Fibroblast of the aortic adventitia (primary cell): Measurements from ENCODE around the gene WNT1. TPM values are rescaled to one million over a fixed set of nuclear protein-coding genes. Genes with fewer than 3 reads are reported as not detected.

ENCODE experiments used
- DNase-seq: peaks from one replicate; pipeline ENCODE4 v3.0.0-alpha.2; 2010; ENCODE audit warnings: low read depth
- H3K4me3 ChIP-seq: 2 replicates; pipeline ENCODE4 v1.5.1; 2011; ENCODE audit warnings: low read depth, mild to moderate bottlenecking, control low read depth, low read length, moderate library complexity
- CTCF ChIP-seq: IDR thresholded peaks from 2 replicates; pipeline ENCODE4 v1.5.1; 2011; ENCODE audit warnings: mild to moderate bottlenecking, low read length, control low read depth, inconsistent platforms; ENCODE audit not compliant: insufficient read depth
- total RNA-seq: library from RNA; depleted of rRNA; stranded (reverse); fragments of >200 nt; gene quantifications from 2 replicates; pipeline ENCODE4 v1.2.3, GENCODE V29; 2012; ENCODE audit warnings: low replicate concordance

Gene WNT1
- total RNA-seq, 1 donor = not detected

- no peak for TF ChIP-seq CTCF
- H3K4me3 ChIP-seq = no peak overlapping the region
- DNase-seq = no peak
Measured at GRCh38 chr12:48966177-48966895, 11.8 kb upstream of the WNT1 start.

- H3K4me3 ChIP-seq = no peak overlapping the region
- no peak for TF ChIP-seq CTCF
- DNase-seq = no peak
Measured at GRCh38 chr12:48967991-48968390, 10.1 kb upstream of the WNT1 start.

- no peak overlapping the region for H3K4me3 ChIP-seq
- TF ChIP-seq CTCF = no peak
- no peak for DNase-seq
Measured at GRCh38 chr12:48968467-48968866, 9.7 kb upstream of the WNT1 start.

DNA sequence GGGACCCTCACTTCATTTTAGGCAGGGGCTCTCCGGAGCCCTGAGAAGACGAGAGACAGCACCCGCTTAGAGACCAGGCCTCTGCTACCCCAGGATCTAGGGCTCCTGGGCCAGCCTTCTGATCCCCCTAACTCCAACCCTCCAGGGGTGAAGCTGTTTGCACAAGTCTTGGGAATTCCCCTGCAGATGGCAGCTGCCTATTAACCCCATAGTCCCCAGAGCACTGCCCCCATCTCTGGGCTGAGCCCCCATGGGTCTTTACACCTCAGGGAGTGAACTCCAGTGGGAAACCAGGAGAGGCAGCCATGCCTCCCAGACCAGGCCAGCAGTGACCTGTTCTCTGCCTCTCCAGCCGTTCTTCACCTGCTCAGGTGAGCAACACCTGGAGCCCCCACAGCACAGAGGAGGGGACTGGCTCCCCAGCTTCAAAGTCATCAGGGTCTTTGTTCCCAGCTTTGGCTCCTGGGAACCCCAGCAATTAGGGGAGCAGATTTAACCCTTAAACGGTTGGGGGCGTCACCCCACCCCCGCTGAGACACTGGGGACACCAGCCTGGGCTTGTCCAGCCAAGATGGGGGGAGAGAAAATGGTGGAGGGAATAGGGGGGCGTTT lies 8.9 kb upstream of the WNT1 start:
- H3K4me3 ChIP-seq = no peak overlapping the region
- no peak for DNase-seq
- no peak for TF ChIP-seq CTCF

GRCh38 chr12:48969833-48970701 lies 8.1 kb upstream of the WNT1 start:
- no peak overlapping the region for H3K4me3 ChIP-seq
- TF ChIP-seq CTCF = no peak
- DNase-seq = no peak

DNA sequence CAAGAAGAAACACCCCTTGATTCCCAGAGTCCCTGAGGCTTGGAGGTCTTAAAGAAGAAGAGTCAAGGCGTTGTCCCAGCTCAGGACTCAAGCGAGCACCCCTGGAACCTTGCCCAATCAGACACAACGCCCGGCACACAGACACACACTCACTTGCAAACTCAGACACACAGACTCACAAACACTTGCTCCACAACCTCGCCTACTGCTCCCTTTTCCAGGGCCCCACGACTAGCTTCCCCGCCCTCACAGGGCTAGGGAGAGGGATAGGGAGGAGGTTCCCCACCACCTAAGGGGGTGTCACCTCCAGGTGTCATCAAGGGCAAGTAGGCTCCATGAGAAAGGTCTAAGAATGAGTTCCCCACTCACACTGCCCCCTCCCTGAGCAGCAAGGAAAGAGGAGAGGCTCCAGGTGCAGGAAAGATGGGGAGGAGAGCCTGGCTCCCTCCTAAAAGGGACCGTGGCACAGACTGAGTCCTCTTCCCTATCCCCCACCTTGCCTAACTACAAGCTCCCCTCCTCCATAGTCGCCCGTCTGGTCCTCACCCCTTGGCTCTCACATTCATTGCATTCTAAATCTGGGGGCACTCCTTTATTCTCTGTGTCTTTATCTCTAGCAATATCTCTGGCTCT lies 7.3 kb upstream of the WNT1 start:
- DNase-seq = no peak
- TF ChIP-seq CTCF = no peak
- no peak overlapping the region for H3K4me3 ChIP-seq
